Measurements from ENCODE around the gene RNF126.

RNF126 gene

DNA sequence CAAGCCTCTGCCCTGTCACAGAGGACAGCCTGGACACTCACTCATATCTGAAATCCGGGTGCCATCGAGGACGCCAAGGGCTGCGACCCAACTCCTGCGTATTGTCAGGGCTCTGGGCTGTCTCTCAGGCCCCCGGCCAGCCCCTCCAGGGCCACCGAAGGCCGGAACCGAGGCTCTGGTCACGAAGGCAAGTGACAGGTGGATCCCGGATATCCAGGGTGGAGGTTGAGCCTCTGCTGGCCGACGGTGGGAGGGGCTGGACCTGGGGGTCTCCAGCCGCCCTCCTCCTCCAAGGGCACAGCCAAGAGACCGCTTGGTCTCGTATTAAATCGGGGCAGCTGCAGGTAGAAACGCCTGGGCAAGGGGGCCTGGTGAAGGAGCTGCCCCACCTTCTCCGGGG lies 5.4 kb downstream of the RNF126 start:
- ChIA-PET POLR2A (no interaction called here), CTCF (no interaction called here)
- TF ChIP-seq, protein P1, sequence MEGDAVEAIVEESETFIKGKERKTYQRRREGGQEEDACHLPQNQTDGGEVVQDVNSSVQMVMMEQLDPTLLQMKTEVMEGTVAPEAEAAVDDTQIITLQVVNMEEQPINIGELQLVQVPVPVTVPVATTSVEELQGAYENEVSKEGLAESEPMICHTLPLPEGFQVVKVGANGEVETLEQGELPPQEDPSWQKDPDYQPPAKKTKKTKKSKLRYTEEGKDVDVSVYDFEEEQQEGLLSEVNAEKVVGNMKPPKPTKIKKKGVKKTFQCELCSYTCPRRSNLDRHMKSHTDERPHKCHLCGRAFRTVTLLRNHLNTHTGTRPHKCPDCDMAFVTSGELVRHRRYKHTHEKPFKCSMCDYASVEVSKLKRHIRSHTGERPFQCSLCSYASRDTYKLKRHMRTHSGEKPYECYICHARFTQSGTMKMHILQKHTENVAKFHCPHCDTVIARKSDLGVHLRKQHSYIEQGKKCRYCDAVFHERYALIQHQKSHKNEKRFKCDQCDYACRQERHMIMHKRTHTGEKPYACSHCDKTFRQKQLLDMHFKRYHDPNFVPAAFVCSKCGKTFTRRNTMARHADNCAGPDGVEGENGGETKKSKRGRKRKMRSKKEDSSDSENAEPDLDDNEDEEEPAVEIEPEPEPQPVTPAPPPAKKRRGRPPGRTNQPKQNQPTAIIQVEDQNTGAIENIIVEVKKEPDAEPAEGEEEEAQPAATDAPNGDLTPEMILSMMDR (IDR thresholded peaks at IDR 0.05; ENCODE audit: control extremely low read depth, extremely low read depth, low read depth, missing control alignments): no peak
- no peak for DNase-seq (ENCODE audit: extremely low spot score)

GRCh38 chr19:656751-657559 lies 6.1 kb downstream of the RNF126 start:
- no peak for DNase-seq (ENCODE audit: extremely low spot score)
- TF ChIP-seq, protein P1 (IDR thresholded peaks at IDR 0.05; ENCODE audit: control extremely low read depth, extremely low read depth, low read depth, missing control alignments): no peak
- POLR2A ChIA-PET: no interaction called here
- CTCF ChIA-PET: interaction anchor here (1.1 kb wide), 1 partner anchor 77 kb away, joined by 3 read pairs; no protein-coding TSS in a partner anchor

- TF ChIP-seq, protein P1 (IDR thresholded peaks at IDR 0.05; ENCODE audit: control extremely low read depth, extremely low read depth, low read depth, missing control alignments): no peak
- CTCF ChIA-PET: interaction anchor here (1.1 to 2.0 kb wide), 2 partner anchors 72 to 79 kb away, joined by 3 to 5 read pairs; no protein-coding TSS in a partner anchor
- POLR2A ChIA-PET: no interaction called here
- DNase-seq (ENCODE audit: extremely low spot score): no peak
Observed at GRCh38 chr19:655691-656090, 7.3 kb downstream of the RNF126 start.

GRCh38 chr19:653425-653824 lies 9.6 kb downstream of the RNF126 start:
- TF ChIP-seq, protein P1 (IDR thresholded peaks at IDR 0.05; ENCODE audit: control extremely low read depth, extremely low read depth, low read depth, missing control alignments): no peak
- POLR2A ChIA-PET: no interaction called here
- DNase-seq (ENCODE audit: extremely low spot score): no peak
- CTCF ChIA-PET: no interaction called here

- ChIA-PET CTCF (no interaction called here), POLR2A (no interaction called here)
- TF ChIP-seq, protein P1 (IDR thresholded peaks at IDR 0.05; ENCODE audit: control extremely low read depth, extremely low read depth, low read depth, missing control alignments): no peak
- DNase-seq (ENCODE audit: extremely low spot score): no peak
Observed at GRCh38 chr19:652467-653389, 10.3 kb downstream of the RNF126 start.

- ChIA-PET CTCF (no interaction called here), POLR2A (no interaction called here)
- no peak for DNase-seq (ENCODE audit: extremely low spot score)
- TF ChIP-seq, protein P1 (IDR thresholded peaks at IDR 0.05; ENCODE audit: control extremely low read depth, extremely low read depth, low read depth, missing control alignments): no peak
Observed at GRCh38 chr19:651991-652390, 11.0 kb downstream of the RNF126 start.
